Measurements from ENCODE around the gene PARD3.
"Not testable (repeated sequence)": the region's sequence is repeated elsewhere in the genome, so short reads cannot be mapped to it uniquely, and the experiment has no call there.

PARD3 gene

GRCh38 chr10:34360984-34361383 lies 454.1 kb downstream of the PARD3 start:
- no peak for DNase-seq

DNA sequence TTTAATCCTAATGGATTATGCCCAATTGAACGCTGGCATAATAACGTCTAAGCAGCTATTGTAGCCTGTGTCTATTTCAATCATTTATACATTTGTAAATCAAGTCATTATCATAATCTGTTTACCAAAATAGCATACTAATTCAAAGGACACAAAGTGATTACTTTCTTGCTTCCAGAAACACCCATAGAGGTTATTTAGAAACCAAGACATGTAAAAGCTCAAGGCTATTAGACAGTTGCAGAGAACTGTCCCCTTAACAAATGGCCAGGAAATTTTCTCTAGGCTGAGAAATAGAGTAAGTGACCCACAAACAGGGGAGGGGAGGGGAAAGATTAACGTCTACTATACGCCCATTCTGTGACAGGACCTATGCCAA lies 455.7 kb downstream of the PARD3 start:
- DNase-seq, result no peak

DNA sequence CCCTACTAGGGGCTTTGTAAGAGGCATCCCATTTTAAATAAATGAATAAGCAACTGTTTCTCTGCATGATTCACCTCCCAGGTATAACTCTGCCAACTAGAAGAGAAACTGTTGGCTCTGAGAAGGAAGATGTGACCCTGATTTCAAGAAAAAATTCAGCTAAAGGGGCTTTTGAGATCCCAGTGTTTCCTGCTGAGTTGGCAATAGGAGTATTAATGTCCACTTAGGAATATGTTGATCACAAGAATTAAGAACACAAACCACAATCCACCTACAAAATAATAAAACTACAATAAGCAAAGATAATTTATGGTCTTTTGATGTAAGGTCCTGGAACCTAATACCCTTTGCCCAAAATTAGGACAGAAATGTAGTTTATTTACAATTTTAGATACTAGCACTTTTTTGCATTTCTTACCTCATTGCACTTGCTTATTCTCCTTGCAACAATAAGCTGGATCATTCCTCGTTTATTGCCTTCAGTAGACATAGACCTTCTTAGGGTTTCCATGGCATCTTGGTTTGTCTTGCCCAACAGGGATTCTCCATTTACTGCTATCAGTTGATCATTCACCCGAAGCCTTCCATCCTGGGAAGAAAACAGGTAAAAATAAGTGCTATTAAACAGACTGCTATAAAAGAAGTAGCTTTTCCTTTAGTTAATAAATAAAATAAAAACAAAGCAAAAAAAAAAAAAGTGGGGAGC lies 456.2 kb downstream of the PARD3 start:
- no peak for DNase-seq

DNA sequence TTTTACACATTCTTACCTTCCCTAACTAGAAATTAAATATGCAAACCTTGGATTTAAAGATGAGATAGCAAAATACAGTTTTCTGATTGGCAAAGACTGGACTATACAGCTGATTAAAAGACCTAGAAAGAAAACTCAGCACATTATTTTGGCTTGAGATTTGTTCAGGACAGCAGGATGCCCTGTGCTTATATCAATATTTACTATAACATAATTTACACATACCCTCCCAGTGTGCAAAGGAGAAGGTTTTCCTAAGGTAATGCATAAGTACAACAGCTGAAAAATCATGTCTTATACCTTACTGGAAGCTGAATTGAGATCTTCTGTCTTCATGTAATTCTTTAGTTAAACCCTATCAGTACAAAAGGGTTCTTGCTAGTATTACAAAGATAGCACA lies 458.6 kb downstream of the PARD3 start:
- no peak for DNase-seq

DNA sequence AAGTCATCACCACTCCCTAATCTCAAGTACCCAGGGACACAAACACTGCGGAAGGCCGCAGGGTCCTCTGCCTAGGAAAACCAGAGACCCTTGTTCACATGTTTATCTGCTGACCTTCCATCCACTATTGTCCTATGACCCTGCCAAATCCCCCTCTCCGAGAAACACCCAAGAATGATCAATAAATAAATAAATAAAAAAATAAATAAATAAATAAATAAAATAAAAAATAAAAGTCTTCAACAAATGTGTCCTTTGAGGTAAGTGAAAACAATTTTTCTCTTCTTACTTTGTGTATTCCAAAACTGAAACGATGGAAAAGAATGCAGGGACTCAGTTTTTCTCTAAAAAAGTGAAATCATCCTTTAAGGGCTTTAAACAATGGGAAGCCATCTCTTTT lies 461.6 kb downstream of the PARD3 start:
- DNase-seq, result not testable (repeated sequence)

DNA sequence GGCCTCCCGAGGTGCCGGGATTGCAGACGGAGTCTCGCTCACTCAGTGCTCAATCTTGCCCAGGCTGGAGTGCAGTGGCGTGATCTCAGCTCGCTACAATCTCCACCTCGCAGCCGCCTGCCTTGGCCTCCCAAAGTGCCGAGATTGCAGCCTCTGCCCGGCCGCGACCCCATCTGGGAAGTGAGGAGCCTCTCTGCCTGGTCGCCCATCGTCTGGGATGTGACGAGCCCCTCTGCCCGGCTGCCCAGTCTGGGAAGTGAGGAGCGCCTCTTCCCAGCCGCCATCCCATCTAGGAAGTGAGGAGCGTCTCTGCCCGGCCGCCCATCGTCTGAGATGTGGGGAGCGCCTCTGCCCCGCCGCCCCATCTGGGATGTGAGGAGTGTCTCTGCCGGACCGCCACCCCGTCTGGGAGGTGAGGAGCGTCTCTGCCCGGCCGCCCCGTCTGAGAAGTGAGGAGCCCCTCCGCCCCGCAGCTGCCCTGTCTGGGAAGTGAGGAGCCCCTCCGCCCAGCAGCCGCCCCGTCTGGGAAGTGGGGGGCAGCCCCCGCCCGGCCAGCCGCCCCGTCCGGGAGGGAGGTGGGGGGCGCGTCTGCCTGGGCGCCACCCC lies 462.4 kb downstream of the PARD3 start:
- not testable (repeated sequence) for DNase-seq

DNA sequence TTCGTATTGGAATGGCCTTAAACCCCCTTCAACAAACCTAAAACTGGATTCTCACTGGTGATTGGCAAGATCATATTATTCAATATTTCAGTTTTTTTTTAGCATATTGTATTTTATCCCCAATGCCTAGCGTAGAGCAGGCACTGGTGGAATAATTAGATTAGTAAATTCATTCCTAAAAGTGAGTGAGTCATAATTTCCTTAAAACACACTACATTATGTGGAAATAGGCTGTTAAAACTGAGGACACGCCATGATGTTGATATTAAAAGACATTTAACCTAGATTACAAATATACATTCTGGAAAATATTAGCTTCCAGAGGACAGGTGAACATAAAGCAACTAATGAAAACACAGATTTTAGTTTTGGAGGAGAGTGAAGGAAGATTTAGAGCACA lies 463.9 kb downstream of the PARD3 start:
- no peak for DNase-seq

- DNase-seq, result no peak
These were observed 466.1 kb downstream of the PARD3 start for GRCh38 chr10:34348917-34349485.

GRCh38 chr10:34348021-34348420 lies 467.1 kb downstream of the PARD3 start:
- DNase-seq, result no peak

GRCh38 chr10:34347131-34347530 lies 468.0 kb downstream of the PARD3 start:
- no peak for DNase-seq

DNA sequence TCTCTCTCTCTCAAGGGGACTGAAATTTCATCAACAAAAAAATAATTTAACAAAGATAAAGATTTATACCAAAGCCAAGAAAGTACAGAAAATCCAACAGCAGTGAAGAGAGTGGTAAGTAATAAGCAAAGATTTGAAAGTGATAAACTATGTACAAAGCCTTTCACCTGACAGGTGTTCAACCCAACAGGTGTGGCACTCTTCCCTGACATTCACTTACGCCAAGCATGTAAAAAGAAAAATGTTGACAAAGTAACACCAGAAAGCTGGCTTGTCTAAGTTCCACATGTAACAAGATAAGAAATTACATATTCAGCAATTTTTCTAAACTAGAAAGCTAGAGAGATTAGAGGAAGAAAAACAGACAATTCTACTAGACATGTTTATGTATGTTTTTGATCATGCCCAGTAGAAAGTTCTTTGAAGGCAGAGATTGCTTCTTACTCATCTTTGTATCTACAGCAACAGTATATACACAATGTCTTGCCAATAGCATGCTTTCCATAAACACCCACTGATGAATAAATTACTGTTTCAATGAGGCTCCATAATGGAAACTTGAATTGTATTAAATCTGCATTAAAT lies 468.5 kb downstream of the PARD3 start:
- no peak for DNase-seq

- DNase-seq, result no peak
These were observed 469.7 kb downstream of the PARD3 start for GRCh38 chr10:34345383-34345782.

- no peak for DNase-seq
These were observed 471.3 kb downstream of the PARD3 start for GRCh38 chr10:34343764-34344163.

DNA sequence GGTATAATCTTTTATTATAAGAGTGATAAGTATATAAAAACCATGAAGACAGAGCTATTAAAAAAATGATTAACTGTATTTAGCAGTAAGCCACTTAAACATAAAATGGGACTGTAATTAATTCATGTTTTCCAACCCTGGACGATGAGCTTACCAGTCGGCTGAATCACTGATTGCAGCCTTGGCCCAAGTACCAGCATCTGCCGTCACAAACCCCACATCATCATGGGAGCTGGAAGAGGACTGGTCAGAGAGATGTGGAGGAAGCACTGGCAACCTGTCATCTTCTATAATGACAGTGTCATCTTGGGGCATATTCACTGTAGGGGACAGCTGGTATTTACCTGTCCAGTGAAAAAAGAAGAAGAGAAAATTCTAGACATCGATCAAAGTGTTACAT lies 473.6 kb downstream of the PARD3 start:
- no peak for DNase-seq

GRCh38 chr10:34340934-34341333 lies 474.2 kb downstream of the PARD3 start:
- DNase-seq, result no peak

DNA sequence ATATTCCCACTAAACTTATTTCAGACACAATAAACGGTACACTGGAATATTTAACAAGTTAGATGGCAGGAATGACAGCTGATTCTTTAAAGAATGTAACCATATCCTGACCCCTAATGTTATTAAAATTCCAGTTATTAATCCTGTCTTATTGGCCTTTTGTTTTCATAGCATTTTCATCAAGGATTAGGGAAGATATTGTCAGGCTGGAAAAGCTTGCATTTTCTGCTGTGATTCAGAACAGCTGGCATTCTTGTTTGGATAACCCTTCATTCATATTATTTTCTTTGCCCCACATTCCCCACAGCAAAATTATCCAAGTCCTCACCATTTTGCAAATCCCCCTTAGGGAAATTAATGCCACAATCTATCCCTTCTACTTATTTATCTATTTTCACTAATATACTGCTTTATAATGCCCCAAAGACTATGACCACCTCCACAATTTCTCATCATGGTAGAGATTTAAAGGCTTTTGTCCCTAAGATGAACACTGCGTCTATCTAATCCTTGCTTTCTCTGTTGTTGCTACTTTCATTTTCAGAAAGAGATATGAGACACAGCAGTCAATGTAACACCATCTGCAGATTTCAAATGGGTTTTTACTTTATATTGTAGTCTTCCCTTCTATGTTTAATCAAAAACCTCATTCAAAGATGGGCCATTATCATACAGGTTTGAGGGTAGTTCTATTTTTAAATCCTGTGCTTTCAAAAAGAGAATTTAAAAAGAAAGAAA lies 475.1 kb downstream of the PARD3 start:
- DNase-seq, result no peak

DNA sequence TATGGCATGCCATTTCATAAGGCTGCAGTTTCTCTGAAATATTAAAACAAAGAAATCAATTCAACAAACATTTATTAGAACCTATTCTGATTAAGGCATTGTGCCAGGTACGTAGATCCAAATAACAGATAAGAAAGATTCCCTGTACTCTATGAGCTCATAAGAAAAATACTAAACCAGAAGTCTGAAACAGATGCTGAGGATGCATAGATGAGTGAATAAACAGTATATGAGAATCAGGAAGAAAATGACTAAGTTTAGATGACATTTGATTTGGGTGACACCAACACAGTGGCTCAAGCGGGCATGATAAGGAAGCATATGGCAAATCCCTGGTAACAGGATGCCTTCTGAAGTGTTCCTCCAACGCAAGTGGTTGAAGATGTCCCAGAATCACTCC lies 477.2 kb downstream of the PARD3 start:
- no peak for DNase-seq

- no peak for DNase-seq
These were observed 479.0 kb downstream of the PARD3 start for GRCh38 chr10:34335960-34336690.

DNA sequence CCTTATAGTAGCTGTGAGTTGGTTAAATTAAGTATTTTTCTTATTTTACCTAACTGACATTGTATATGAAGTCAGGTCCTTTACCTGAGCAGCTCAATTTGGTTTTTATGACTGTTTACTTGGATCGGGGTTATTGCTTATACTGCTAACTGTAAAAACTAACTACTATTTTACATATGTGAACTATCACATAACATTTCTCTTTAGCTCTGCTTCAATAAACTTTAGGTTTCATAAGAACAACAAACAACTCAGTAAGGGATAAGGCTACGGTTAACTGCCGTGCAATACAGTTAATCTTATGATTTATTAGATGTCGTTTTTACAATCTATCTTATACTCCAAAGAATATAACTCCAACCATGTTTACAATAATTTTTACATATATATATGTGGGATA lies 480.2 kb downstream of the PARD3 start:
- DNase-seq, result no peak

DNA sequence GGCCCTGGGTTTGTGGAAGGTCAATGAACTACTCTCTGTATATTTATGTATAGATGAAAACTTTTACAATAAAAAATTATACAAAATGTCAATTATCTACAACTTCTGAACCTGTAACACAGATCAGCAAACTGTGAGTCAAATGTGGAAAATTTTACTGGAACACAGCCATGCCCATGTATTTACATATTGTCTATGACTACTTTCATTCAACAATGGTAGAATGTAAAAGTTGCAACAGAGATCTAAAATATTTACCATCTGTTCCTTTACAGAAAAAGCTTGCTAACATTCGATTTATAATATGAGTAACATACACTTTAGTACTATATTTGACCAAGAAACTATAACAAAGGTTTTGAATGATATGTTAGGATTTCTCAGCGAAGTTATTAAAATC lies 481.6 kb downstream of the PARD3 start:
- no peak for DNase-seq

GRCh38 chr10:34327184-34327583 lies 487.9 kb downstream of the PARD3 start:
- DNase-seq, result no peak

GRCh38 chr10:34323192-34323591 lies 491.9 kb downstream of the PARD3 start:
- no peak for DNase-seq

GRCh38 chr10:34320265-34320664 lies 494.8 kb downstream of the PARD3 start:
- no peak for DNase-seq
